Measurements from ENCODE around the gene METAP1D.

The METAP1D gene

DNA sequence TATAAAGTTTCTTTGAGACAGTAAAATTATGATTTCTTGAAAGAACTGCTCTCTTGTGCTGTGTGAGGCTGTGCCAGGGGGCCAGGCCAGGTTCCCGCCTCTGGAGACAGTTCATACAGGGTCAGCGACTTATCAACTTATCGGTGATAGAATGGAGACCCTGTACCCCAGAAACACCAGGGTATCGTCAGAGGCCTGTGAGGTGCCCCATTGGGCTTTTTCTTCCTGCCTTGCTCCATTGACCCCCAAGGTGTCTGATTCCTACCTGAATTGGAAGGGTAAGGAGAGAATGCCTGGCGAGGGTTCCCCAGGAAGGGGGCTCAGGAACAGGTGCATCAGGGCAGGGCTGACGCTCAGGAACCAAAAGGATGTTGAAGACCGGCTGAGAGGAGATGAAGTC lies 89.9 kb downstream of the METAP1D start:
- Histone ChIP-seq H3K36me3 (no peaks in the 10 kb centered on the region), H3K27ac (no peak overlapping the region), H3K9me3 (no peaks in the 10 kb centered on the region), H3K4me3 (ENCODE audit: low read depth in 1 of 2, low read length in 1 of 2) (no peak overlapping the region), H3K4me1 (ENCODE audit: control insufficient read depth in 1 of 2, insufficient read depth in 1 of 2, low read depth in 1 of 2, low read length in 1 of 2) (peaks cover 47 to 68% of the 10 kb centered on the region in 2 experiments), H3K27me3 (peaks cover 100% of the 10 kb centered on the region)
- TF ChIP-seq, protein P1, sequence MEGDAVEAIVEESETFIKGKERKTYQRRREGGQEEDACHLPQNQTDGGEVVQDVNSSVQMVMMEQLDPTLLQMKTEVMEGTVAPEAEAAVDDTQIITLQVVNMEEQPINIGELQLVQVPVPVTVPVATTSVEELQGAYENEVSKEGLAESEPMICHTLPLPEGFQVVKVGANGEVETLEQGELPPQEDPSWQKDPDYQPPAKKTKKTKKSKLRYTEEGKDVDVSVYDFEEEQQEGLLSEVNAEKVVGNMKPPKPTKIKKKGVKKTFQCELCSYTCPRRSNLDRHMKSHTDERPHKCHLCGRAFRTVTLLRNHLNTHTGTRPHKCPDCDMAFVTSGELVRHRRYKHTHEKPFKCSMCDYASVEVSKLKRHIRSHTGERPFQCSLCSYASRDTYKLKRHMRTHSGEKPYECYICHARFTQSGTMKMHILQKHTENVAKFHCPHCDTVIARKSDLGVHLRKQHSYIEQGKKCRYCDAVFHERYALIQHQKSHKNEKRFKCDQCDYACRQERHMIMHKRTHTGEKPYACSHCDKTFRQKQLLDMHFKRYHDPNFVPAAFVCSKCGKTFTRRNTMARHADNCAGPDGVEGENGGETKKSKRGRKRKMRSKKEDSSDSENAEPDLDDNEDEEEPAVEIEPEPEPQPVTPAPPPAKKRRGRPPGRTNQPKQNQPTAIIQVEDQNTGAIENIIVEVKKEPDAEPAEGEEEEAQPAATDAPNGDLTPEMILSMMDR (IDR thresholded peaks at IDR 0.05): no peak

DNA sequence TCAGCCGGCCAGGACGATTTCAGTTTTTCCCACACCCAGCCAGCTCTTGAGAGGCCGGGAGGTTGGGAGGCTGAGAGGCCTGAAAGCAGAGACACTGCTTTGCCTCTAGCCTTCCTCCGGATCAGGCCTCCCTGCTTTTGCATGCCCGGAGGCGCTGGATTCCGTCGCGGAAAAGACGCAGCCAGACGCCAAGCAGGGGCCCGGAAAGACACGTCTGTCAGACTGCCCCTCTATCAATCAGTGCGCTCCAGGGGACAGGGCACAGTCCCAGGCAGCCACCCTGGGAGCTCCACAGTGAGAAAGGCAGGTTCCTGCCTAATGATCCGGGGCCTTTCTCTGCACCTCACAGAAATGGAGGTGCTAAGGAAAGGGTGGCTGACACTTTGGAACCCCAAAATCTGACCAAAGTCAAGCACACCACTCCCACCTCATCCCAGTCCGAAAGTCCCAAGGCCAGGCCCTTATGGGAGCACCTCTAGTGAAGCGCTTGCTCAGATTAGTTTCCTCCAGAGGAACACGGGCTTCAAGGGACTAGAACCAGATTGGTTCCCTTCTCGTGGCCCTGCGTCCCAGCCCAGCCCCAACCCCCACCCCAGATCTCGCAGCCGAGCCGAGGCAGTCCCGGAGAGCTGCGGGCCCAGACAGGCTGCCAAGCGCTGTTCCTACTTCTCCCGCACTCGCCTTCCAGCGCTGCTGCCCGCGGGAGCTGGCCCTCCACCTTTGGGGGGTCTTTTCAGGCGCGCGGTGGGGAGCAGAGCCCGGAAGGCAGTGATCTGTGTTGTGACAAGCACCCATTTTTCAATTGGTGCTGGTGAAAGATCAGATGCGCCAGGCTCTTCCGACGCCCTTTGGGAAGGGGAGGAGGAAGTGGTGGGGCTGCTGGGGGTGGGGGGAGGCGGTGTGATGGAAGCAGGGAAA lies 90.5 kb downstream of the METAP1D start:
- Histone ChIP-seq H3K4me1 (ENCODE audit: control insufficient read depth in 1 of 2, insufficient read depth in 1 of 2, low read depth in 1 of 2, low read length in 1 of 2) (peaks cover 47 to 68% of the 10 kb centered on the region in 2 experiments), H3K9me3 (no peaks in the 10 kb centered on the region), H3K27ac (no peak overlapping the region), H3K36me3 (no peaks in the 10 kb centered on the region), H3K27me3 (peaks cover 100% of the 10 kb centered on the region), H3K4me3 (ENCODE audit: low read depth in 1 of 2, low read length in 1 of 2) (no peak overlapping the region)
- TF ChIP-seq, protein P1 (IDR thresholded peaks at IDR 0.05): no peak

DNA sequence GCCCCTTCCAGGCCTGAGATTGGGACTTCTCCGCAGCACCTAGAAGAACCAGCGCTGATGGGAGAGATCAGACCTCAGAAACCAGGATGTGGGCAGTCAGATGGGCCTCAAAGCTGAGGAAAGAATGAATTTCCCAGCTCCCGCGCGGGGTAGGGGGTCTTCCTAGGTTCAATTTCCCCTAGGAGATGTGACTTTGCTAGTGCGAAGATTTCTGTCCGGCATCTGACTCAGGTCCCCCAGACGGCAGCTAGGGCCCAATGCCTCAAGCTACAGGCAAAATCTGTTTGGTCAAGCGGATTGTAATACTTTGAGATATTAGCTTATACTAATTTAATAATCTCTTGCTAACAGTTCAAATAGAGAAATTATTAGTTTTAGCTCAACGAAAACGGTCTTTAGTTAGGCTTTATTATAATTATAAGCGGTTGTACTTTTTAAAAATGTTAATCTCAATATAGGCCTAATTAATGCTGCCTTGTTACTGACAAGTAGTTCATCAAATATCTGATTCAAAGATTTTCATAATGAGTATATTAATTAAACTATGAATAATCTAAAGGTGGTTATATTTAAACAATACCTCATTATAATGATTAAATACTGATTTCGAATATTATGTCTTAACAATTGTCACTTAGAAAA lies 91.4 kb downstream of the METAP1D start:
- Histone ChIP-seq H3K9me3 (no peaks in the 10 kb centered on the region), H3K4me3 (ENCODE audit: low read depth in 1 of 2, low read length in 1 of 2) (no peak overlapping the region), H3K27me3 (peaks cover 100% of the 10 kb centered on the region), H3K27ac (no peak overlapping the region), H3K36me3 (no peaks in the 10 kb centered on the region), H3K4me1 (ENCODE audit: control insufficient read depth in 1 of 2, insufficient read depth in 1 of 2, low read depth in 1 of 2, low read length in 1 of 2) (peaks cover 46 to 68% of the 10 kb centered on the region in 2 experiments)
- TF ChIP-seq, protein P1 (IDR thresholded peaks at IDR 0.05): no peak

DNA sequence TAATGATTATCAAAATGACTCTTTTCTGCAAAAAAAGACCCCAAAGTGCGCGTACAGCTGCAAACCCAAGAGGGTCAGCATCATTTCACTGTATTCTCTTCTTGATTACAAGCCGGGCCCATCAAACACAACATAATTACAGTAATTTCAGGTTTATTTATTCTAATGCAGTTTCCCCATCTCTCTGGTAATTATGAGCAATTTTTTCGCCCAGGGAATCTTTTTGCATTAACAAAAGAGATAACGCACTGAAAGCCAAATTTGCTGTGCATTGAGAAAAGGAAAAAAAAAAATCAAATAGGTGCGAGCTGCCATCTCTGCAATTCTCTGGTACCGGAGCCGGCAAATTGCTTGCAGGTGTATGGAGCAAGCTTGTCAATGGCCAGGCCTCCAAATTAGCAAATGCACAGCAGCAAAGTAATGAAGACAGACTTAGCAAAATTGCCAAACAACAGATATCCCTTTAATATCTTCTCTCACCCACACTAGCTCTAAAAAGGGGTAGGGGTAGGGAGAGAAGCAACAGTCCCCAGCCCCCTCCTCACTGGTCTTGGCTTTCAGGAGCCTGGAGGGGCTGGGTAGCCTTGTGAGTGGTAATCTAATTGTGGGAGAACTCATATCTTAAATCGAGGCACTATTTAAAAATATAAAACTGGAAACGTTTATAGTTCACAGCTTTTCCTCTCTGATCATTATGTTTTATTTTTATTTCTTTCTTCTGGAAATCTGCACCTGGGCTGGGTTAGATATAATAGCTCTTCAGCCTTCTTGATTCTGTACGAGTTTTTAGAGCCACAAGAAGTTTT lies 92.2 kb downstream of the METAP1D start:
- Histone ChIP-seq H3K4me3 (ENCODE audit: low read depth in 1 of 2, low read length in 1 of 2) (no peak overlapping the region), H3K9me3 (no peaks in the 10 kb centered on the region)

More for the DNA sequence above, 92.2 kb downstream of the METAP1D start:
- TF ChIP-seq, protein P1 (IDR thresholded peaks at IDR 0.05): no peak
- no peak overlapping the region for H3K27ac ChIP-seq
- H3K4me1 ChIP-seq (ENCODE audit: control insufficient read depth in 1 of 2, insufficient read depth in 1 of 2, low read depth in 1 of 2, low read length in 1 of 2): peaks cover 44 to 68% of the 10 kb centered on the region in 2 experiments
- peaks cover 100% of the 10 kb centered on the region for H3K27me3 ChIP-seq
- H3K36me3 ChIP-seq: no peaks in the 10 kb centered on the region
